HG02623 (cell line): ENCODE data around the gene UBE3B.

Experiments
- ATAC-seq: cut with Tn5 transposase; IDR thresholded peaks from one replicate; pipeline ENCODE4 v1.9.1; 2021; ENCODE audit warnings: moderate library complexity; ENCODE audit not compliant: unreplicated experiment

UBE3B gene

DNA sequence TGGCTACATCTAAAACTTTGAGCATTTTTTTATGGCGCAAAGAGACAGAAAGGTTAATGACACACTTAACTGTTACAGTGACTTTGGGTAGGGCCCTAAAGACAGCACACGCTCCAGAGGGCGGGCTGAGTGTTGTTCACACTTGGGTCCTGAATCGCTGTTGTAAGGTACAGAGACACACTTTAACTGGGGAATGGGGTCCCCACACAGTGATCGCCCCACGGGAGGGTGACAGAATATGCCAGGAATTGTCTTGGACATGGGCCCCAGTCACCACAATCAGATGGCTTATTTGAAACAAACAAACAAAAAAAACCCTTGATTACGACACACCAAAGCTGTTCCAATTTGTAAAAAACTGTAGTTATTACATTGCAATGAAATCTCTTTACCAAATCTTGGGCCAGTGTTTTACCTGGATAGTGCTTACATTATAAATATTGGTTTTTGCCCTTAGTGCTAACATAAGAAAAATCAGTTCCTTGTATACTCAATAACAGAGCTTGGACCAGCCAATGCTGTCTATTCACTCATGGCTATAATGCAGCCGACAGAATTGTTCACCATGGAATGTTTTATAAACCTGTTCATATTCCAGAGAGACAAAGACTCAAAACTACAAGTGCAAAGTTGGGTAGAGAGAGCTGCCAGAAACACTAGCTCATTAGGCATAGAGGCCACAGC lies 28.6 kb upstream of the UBE3B start:
- no peak for ATAC-seq

DNA sequence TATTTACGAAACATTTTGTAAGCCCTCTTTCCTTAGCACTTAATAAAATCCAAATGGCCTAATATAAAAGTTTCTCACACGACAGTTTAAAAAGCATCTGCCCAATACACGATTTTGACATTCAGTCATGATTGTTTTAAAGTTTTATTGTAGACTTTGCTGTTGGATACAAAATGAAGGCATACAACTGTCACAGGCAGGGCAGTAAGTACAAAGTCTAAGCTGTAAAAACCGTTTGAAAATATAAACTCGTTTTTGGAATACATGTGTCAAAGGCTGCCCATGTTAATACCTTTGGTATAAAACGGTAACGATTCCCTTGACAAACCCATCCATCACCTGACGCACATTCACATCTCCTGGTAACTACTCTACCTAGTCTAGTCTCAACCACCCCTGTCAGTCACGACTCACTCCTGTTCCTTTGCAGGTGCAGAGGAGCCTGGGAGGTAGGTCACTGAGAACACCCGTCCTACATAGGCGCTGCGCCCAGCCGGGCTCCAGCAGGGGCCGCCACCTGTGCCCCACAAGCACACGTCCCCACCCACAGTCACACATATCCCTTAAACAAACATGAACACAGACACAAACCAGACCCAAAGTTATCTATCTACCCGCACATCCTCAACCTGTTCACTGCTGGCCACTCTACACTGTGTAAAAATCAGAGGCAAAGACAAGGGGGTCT lies 27.4 kb upstream of the UBE3B start:
- ATAC-seq = no peak

GRCh38 chr12:109450980-109451379 lies 26.5 kb upstream of the UBE3B start:
- ATAC-seq = no peak

GRCh38 chr12:109451400-109451799 lies 26.0 kb upstream of the UBE3B start:
- ATAC-seq = no peak

- ATAC-seq = no peak
Observed at GRCh38 chr12:109452489-109452888, 24.9 kb upstream of the UBE3B start.

- no peak for ATAC-seq
Observed at GRCh38 chr12:109455706-109456105, 21.7 kb upstream of the UBE3B start.

DNA sequence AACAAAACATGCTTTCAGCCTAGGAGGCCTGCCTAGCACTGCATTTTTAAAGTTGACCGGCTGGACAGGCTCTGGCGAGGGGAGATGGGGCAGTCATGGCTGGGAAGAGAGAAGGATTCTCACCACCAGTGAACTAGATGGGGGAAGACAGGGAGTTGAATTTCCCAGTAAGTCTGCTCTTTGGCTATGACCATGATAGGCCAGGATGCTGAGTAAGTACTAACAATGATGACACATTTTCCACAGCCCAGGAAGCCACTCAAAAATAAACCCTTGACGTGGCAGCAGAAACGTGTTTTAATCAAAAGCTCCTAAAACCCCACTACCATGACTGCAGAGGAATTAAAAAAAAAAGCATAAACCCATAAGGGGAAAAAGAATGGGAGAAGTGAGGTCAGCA lies 19.3 kb upstream of the UBE3B start:
- no peak for ATAC-seq

GRCh38 chr12:109458771-109459208 lies 18.6 kb upstream of the UBE3B start:
- no peak for ATAC-seq

- ATAC-seq = no peak
Observed at GRCh38 chr12:109459247-109459646, 18.2 kb upstream of the UBE3B start.

GRCh38 chr12:109460538-109460937 lies 16.9 kb upstream of the UBE3B start:
- no peak for ATAC-seq

- no peak for ATAC-seq
Observed at GRCh38 chr12:109461049-109461845, 16.2 kb upstream of the UBE3B start.

GRCh38 chr12:109461846-109462756 lies 15.3 kb upstream of the UBE3B start:
- ATAC-seq = no peak

DNA sequence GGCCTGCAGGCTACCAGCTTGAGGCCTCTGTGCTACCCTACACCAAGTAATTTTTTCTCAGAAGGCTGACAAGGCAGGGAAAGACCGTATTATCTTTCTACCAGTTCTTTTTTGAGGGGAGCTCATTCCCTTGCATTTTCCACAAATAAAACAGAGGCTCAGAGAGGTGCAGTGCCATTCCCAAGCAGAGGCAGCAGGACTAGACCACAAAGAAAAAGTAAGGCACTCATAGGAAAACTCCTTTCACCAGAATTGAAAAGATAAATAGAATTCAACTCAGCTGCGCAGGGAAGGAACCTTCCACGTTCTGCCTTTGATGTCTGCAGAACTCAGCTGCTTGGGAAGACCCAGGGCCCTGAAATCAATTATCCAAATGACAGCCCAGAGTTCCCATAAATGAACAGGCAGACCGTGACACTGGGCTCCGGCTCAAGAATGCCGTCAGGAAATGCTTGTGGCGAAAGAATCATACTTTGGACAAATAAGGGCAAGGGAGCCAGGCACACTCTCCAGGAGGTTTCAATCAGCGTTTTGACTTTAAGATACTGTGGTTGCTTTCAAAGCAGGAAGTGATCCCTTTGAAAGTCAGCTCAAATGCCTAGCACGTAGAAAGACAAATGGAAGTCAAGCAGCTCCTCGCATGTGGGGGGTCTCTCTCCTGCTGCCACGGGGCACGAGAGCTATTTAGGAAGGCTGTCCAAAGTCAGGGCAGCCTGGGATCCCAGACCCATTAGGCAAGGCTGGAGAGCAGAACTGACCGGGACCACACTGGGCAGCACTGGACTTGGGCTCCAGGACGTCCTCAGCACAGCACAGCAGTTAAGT lies 14.4 kb upstream of the UBE3B start:
- no peak for ATAC-seq

DNA sequence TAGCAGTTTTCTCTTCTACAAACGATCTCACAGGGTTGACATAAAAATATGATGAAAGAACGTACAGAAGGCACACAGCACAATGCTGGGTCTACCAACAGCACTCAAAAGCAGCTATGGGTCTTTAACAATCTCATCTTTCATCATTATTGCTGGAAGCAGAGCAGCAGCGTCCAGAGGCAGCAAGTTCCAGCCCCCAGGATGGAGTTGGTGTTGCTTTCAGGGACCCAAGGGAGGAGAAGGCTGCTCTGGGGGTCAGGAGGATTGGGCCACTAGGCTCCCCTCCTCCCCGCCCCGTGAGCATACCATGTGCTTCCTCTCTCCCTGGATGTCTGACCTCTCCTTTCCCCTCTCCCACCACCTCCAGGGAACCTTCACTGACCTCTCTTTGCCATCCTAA lies 13.7 kb upstream of the UBE3B start:
- ATAC-seq = no peak

GRCh38 chr12:109464642-109465351 lies 12.6 kb upstream of the UBE3B start:
- no peak for ATAC-seq

- no peak for ATAC-seq
Observed at GRCh38 chr12:109466305-109466704, 11.1 kb upstream of the UBE3B start.

- ATAC-seq = no peak
Observed at GRCh38 chr12:109466821-109467220, 10.6 kb upstream of the UBE3B start.

- no peak for ATAC-seq
Observed at GRCh38 chr12:109467978-109468676, 9.3 kb upstream of the UBE3B start.

DNA sequence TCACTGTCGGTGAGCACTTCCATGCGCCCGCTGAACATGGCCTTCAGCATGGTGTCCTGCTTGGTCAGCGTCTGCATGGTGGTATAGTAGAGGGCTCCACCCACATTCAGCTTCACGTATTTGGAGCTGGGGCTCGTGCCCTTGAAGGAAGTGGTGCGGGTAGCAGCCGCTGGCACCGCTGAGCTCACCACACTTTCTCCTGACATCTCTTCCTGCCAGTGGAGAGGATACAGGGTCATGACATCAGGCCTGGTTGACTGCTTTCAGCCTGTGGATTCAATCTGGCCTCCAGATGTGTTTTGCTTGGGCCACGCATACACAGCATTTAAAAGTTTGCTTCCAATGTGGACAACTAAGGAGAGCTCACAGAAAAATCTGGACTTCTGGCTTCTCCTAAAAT lies 7.9 kb upstream of the UBE3B start:
- ATAC-seq = no peak
